Measurements from ENCODE around the gene CTAG1A.
"Not testable (repeated sequence)": the region's sequence is repeated elsewhere in the genome, so short reads cannot be mapped to it uniquely, and the experiment has no call there.

CTAG1A gene

DNA sequence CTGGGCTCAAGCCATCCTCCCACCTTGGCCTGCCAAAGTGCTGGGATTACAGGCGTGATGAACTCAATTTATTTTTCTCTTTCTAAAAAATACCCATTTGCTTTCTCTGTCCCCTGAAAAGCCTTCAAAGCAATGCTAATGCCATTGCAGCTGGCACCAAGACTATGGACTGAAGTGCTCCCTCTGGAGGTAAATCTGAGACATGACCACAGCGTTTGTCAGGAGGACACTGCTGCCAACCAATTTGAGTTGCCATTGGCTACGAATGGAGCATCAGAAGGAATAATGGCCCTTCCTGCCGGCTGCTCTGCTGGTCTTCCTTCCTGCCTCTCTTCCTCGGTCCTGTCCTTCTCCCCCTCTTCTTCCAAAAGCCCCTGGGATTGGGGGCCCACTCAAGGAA, 9.9 kb upstream of the CTAG1A start:
- DNase-seq: not testable (repeated sequence)

DNA sequence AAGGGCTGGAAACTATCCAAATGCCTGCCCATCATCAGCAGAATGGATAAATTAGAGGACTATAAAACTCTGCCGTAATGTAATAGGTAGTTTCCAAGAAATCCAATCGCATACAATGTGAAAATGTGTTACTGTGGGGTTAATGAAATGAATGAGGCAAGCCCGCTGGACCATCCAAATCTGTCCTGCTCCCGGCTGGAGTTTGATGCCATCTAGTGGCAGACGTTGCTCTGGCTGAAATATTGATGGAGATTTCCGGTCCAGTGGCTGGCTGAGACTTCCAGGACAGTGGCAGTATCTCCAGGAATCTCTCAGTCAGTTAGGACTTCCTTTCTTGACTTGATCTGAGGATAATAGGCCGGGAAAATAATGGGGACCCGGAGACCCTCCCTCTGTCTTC, 1.9 kb upstream of the CTAG1A start:
- not testable (repeated sequence) for DNase-seq

DNA sequence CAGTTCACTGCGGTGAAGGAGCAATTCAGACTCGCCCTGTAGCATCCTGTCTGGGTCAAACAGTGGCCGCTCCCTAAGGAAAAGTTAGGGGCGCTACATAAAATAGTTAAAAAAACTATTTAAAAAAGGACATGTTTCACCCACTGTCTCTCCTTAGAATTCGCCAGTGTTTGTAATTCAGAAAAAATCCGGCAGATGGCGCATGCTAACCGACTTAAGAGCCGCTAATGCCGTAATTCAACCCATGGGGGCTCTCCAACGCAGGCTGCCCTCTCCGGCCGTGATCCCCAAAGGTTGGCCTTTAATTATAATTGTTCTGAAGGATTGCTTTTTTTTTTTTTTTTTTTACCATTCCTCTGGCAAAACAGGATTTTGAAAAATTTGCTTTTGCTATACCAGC, 5.5 kb downstream of the CTAG1A start:
- DNase-seq: not testable (repeated sequence)

DNA sequence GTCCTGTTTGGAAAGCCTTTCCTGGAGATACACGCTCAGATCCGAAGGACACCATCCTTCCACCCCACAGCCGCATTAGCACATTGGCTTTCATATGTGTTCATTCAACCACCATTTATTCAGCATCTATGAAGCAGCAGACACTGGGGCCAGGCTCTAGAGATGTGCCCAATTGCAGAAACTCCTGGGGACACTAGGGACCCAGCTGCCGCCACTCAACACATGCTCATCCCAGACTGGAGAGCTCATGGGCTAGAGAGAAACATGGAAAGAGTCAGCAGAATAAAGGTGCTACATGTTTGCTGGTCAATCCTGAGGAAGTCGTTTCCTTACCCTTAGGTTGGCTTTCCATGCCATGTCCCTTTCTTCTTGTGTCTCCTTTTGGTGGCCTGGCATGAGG, 7.6 kb downstream of the CTAG1A start:
- no peak for DNase-seq

DNA sequence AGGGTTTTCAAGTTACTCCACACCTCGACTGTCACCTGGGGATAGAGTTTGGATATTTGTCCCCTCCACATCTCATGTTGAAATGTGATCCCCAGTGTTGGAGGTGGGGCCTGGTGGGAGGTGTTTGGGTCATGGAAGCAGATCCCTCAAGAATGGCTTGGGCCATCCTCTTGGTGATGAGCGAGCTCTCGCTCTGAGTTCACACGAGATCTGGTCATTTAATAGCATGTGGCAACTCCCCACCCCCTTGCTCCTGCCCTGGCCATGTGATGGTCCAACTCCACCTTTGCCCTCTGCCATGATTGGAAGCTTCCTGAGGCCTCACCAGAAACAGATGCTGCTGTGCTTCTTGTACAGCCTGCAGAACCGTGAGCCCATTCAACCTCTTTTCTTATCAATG, 8.3 kb downstream of the CTAG1A start:
- no peak for DNase-seq

DNA sequence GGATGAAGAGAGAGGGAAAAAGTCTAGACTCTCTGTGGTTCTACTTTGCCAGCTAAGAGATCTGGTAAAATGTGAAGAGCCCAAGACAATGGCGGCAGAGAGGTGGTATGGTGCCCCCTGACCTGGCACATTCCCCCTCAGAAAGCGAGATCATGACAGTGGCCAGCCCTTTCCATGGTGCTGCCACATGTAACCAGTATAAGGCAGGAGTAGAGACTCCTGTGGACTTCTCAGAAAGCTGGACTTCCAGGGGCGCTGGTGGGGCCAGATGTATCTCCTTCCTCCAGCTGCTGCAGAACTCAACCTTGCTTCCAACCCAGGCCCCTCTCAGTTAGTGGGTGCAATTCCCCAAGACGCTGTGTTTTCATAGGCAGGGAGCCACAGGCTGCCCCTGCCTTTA, 9.6 kb downstream of the CTAG1A start:
- DNase-seq: no peak

DNA sequence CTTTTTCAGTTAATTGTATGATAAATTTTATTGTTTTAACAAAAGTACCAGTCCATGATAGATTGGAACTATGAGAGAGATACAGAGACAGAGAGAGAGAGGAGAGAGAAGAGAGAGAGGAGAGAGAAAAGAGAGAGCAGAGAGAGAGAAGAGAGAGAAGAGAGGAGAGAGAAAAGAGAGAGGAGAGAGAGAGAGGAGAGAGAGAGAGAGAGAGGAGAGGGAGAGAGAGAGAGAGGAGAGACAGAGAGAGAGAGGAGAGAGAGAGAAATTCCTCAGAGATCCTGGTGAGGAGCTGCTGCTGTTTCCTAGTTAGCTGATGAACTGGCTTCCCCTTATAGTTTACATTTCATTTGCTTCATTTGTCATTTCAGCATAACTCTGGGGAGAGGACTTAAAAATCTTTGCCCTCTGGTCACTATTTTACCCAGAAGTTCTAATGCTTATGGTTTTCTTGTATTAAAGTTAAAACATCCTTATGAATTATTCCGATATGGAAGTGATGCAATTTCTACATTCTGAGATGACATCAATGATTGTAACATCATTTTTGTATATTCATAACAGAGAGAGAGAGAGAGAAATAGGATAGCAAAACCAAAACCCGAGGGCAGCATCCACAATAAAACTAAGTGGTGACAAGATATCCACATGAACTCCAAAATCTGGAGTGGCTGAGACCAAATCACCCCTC, 10.8 kb downstream of the CTAG1A start:
- no peak for DNase-seq

DNA sequence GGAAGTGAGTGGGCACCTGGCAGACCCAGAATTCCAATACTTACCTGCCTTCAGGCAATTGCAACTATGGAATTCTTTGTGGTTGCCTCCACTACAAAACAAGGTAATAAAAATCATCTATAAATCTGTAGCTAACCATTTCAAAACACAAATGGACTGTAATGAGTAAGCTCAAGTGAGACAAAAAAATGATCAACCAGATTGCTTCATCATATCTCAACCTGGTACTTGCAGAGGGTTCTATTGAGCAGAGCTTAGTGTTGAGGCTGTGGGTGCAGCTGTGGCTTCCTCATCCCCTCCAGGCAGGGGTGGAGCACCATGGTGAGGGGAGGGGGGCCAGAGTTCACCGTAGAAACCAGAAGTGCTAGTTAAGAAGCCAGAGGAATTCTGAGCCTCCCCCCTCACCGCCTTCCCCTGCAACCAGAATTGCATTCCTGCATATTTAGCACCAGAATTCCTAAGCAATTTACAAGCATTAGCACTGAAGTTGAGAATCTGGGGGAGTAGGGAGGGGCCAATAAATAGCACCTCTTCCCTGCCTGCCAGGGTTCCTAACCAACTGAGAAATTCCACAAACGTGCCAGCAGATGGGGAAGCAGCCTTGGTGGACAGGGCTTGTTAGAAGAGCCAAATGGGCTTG, 11.5 kb downstream of the CTAG1A start:
- peak; percentile 79 for DNase-seq

DNA sequence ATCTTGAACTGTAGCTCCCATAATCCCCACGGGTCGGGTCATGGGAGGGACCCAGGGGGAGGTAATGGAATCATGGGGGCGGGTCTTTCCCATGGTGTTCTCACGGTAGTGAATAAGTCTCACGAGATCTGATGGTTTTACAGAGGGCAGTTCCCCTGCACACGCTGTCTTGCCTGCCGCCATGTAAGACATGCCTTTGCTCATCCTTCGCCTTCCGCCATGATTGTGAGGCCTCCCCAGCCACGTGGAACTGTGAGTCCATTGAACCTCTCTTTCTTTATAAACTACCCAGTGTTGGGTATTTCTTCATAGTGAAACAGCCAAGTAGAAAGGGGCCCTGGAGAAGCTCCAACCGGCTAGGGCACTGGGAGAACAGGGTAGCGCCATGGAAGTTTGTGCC, 12.3 kb downstream of the CTAG1A start:
- no peak for DNase-seq

DNA sequence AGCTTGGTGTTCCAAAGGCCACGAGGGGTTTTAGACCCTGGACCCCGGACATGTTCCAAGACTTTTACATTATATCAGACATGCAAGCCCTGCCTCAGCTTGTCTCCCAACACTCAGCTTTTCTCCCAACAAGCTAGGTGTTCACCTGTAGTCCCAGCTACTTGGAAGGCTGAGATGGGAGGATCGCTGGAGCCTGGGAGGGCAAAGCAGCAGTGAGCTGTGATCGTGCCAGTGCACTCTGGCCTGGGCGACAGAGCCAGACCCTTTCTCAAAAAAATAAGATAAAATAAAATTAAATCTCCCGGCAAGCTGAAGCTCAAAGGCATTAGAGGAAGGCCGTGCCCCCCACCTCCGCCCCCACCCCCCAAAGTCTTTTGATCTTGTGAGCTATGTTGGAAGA, 13.7 kb downstream of the CTAG1A start:
- no peak for DNase-seq

DNA sequence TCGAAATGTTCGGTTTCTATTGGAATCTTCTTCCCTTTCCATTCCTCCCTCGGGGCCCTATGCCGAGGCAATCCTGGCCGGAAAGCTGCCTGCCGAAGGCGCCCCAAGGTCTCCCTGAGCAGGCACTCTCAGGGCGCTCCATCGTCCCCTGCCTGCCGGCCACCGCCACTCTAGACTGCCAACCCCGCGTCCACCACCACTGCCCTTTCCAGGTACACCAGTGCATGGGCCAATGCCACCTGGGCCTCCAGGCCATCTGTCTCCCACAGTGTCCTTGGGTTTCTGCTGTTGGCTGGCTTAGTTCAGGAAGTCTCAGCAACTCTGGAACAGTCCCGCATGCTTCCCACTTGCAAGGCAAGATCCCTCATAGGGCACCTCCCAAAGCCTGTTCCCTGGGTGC, 14.6 kb downstream of the CTAG1A start:
- no peak for DNase-seq

DNA sequence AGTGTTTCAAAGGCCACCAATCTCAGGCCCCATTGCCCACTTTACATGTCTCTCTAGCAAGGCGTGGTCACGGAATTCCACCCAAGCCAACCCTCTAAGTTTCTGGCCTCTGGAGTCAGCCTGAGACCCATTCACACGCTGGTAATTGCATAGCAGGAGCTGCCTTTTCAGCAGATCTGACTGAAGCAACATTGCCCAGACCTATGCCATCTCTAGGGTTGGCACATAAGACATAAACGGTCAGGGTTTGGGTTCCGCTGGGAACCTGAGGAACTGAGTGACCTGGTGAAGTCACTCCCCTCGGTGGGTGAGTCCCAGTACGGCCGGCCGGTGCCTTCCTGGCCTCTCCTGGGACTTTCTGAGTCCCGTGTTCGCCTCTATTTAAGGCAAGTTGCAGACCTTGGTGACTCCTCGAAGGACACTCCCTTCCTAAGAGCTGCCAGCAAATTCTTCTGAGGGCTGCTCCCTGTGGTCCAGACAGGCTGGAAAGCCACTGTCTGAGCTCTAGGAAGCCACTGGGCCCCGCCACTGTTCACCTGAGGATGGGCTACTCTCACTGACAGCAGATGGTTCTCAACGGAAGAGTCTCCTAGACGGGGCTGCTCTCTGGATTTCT, 15.9 kb downstream of the CTAG1A start:
- no peak for DNase-seq

DNA sequence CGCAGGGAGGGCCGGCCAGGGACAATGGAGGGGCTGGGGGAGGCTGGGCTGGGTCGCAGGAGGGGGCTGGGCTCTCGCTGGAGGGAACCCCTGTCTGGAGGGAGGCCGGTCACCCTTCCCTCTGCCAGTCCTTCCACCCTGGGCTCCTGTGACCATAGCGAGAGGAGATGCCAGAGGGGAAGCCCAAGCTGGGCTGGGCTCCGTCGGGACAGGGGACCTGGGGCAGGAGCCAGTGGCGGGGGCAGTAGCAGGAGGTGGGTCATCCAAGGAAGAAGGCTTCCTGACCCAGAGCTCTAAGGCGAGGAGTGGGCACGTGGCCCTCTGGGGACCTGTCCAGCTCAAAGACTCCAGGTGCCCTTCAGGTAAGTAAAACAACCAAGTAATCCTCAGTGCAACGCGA, 17.3 kb downstream of the CTAG1A start:
- DNase-seq: no peak

DNA sequence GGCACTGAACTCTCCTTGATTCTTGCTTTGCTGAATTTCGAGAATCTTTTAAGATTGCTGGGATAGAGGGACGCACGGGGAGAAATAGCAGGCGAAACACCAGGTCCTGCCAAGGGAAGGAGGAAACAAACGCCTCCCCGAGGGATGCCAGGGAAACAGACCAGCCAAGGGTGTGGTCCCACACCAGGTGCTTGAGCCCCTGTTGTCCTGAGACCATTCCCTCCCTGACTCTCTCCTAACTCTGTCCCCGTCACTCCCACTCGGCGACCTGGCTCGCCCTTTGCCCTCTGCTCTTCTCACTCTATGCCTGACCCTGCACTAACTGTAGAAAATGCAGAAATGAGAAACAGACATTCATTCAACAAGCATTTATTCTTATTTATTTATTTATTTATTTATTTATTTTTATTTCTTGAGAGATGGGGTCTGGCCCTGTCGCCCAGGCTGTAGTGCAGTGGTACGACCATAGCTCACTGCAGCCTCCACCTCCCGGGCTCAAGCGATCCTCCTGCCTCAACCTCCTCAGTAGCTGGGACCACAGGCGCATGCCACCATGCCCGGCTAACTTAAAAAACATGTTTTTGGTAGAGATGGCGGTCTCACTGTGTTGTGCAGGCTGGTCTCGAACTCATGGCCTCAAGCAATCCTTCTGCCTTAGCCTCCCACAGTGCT, 18.0 kb downstream of the CTAG1A start:
- DNase-seq: no peak

DNA sequence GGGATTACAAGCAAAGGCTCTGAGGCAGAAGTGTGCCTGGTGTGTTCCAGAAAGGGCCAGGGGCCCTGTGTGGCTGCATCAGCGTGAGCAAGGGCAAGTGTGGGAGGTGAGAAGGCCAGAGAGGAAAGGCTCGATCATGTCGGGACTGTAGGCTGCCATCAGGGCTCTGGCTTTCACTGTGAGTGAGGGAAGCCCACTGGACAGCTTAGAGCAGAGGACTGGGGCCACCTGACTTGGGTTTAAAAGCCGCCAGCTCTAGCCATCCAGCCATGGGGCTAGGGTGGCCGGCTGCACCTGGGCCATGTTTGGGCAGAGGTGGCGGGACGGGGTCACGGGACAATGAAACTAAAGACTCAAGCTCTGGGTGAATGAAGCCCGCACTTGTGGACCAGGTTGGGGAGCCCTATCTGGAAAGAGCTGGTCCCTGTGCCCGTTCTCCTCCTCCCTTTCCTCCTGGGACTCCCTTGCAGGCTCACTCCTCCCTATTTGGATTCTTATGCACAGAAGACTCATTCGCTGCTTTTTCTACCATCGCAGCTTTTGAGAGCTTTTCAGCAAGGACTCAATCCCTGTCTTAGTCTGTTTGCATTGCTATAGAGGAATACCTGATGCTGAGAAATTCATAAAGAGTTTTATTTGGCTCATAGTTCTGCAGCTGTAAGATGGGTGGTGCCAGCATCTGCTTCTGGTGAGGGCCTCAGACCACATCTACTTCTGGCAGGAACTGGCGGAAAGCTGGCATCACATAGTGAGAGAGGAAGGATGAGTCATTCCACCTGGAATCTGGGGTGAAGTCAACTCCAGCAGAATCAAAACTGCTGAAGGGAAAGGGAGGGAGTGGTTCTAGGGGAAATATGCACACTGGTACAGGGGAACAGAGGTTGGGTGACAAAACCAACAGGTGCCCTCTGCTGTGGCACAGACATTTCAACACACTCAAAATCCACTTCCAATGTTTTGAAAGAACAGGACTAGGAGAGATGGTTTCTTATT, 18.8 kb downstream of the CTAG1A start:
- no peak for DNase-seq

DNA sequence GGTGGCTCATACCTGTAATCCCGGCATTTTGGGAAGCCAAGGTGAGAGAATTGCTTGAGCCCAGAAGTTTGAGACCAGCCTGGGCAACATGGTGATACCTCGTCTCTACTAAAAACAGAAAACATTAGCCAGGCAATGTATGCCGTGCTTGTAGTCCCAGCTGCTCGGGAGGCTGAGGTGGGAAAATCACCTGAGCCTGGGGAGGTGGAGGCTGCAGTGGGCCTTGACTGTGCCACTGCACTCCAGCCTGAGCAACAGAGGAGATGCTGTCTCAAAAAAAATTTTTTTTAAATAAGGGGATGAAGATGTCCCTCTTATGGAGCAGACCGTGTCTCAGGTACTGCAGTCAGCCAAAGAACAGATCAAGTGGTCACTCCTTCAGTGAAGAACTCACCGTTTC, 20.6 kb downstream of the CTAG1A start:
- DNase-seq: no peak

DNA sequence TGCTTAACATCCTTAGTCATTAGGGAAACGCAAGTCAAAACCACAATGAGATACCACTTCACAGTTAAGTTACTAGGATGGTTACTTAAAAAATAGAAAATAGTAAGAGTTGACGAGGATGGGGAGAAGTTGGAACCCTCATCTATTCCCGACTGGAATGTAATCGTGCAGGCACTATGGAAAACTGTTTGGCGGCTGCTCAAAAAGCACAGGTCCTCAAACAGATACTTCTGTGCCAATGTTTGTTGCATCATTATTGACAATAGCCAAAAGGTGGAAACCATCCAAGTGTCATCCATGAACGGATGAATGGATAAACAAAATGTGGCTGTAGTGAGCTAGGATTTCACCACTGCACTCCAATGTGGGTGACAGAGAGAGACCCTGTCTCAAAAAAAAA, 22.4 kb downstream of the CTAG1A start:
- no peak for DNase-seq

DNA sequence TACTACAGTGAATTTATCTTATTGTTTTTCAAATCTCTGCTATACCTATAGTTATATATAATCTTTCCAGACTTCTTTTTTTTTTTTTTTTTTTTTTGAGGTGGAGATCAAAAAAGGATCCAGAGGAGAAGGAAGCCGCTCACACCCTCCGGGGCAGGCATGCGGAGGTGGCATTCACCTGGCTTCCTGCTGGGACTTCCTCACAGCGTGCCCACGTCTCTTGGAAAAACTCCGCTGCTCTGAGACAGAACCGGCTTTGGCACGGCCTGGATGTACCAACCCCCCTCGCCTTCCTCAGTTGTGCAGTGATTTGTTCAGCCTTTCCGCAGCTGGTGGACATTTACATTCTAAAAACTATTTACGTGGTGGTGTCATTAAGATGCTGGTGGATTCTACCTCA, 23.0 kb downstream of the CTAG1A start:
- not testable (repeated sequence) for DNase-seq

DNA sequence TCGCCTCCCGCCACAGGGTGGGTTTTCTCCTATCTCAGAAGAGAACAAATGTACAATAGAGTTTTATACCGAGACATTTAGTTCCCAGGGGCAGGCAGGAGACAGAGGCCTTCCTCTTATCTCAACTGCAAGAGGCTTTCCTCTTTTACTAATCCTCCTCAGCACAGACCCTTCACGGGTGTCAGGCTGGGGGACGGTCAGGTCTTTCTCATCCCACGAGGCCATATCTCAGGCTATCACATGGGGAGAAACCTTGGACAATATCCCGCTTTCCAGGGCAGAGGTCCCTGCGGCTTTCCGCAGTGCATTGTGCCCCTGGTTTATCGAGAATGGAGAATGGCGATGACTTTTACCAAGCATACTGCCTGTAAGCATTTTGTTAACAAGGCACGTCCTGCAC, 23.9 kb downstream of the CTAG1A start:
- not testable (repeated sequence) for DNase-seq

DNA sequence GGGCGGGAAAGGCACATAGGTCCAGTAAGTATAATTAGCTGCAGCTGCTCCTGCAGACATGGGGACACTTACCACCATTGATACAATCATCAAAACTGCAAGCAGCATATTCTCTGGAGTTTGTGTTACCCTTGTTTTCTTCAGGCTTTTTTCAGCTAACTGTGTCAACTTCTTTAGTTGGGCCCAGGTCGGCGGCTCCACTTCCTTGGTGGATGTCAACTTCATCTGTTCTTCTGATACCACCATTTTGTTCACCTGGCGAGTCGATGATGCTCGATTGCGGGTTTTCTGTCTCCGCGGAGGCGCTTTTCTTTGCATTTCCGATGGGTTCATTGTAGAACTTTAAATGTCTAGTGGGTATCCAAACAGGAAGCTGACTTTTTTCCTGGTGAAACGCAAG, 26.2 kb downstream of the CTAG1A start:
- not testable (repeated sequence) for DNase-seq

DNA sequence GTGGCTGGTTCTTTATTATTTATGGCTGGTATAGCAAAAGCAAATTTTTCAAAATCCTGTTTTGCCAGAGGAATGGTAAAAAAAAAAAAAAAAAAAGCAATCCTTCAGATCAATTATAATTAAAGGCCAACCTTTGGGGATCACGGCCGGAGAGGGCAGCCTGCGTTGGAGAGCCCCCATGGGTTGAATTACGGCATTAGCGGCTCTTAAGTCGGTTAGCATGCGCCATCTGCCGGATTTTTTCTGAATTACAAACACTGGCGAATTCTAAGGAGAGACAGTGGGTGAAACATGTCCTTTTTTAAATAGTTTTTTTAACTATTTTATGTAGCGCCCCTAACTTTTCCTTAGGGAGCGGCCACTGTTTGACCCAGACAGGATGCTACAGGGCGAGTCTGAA, 28.7 kb downstream of the CTAG1A start:
- not testable (repeated sequence) for DNase-seq

DNA sequence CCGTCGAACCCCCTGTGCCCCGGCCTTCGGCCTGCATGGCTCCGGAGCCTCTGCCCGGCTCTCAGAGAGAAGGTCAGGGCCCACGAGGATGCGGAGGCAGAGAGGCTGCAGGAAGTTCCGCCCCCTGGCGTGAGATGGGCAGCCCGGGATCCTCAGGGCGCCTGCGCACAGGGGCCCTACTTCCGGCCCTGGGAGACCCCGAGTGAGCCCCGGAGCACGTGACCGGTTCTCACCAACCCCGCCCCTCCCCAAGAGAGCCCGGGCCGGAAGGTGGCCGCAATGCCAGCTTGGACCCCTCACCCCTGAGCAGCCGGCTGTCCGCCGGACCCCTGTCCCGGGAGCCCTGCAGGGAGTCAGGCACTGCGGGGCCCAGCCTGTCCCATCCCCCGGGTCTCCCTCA, 34.2 kb downstream of the CTAG1A start, which contains the start of gene CTAG1B:
Gene CTAG1B, minus strand, starts transcription at position 101 of the 400 bp plus-strand sequence. Its CDS starts 64 bp downstream, at position 37.
- not testable (repeated sequence) for DNase-seq
